Heart left ventricle (tissue), 13 donors: ENCODE data around the gene PRDM8.
"Not testable (repeated sequence)": the region's sequence is repeated elsewhere in the genome, so short reads cannot be mapped to it uniquely, and the experiment has no call there.

ENCODE experiments used
- CTCF ChIP-seq, 12 donors: fragments of 200-600 bp; sonication (generic) in 4 of 12; IDR thresholded peaks; one replicate each; pipeline versions ENCODE4 v1.5.0 to v1.8.0; 2018 to 2022; ENCODE audit warnings: antibody characterized with exemption in 12 of 12, mild to moderate bottlenecking in 5 of 12
- POLR2A ChIP-seq, 2 donors: fragments of 450-650 bp; IDR thresholded peaks; one replicate each; pipeline ENCODE4 v1.6.1; 2017; ENCODE audit warnings: antibody characterized with exemption in 2 of 2, mild to moderate bottlenecking in 2 of 2, moderate library complexity in 2 of 2
- donor health status: ischemic (EF 13 %, LVEDD 7.1; RV severe dilation, severe dysfunction).
- donor health status: DM: no; HTN: yes; CAD: no.
- donor health status: DM: no; HTN: no; CAD: no.
- donor health status: ischemic (EF 25% LVEDD 6.9; RV normal size, moderate dysfunction).
- donor health status: ischemic (EF 25% LVEDD 5.7; RV mildly dilated, moderate dysfunction).
- donor health status: ischemic (EF 35%, LVEDD 5.7; RV mildly dilated, moderate dysfunction).
- donor health status: nonischemic (EF 11% LVEDD 7.7; RV severe dilation, severe dysfunction).
- donor health status: DM: yes; HTN: yes; CAD: no.
- donor health status: PGD.
- donor health status: ischemic (EF 29% LVEDD 5.4; RV normal size, mild dysfunction).
- donor health status: nonischemic (EF 23%, LVEDD 6.1; RV moderate dilation, normal function).

GRCh38 chr4:80247484-80247883, 50.2 kb downstream of the PRDM8 start:
- TF ChIP-seq CTCF, POLR2A (IDR thresholded peaks at IDR 0.05): not testable (repeated sequence)
